ENCODE data around the gene CD101.

The CD101 gene

GRCh38 chr1:117001254-117001927 lies at the start of gene CD101:
TSS of gene CD101 (plus strand) at chr1:117001760. CDS start at chr1:117001818, 58 bp downstream.
- no peak within 1 kb of the TSS for H3K4me3 ChIP-seq (ENCODE audit: low read depth, low read length)
- DNase-seq (ENCODE audit: low read depth), result no peak

GRCh38 chr1:116952738-116953275 lies 48.8 kb upstream of the CD101 start:
- no peak for DNase-seq (ENCODE audit: low read depth)
- no peak for TF ChIP-seq CTCF (conservative IDR thresholded peaks at IDR 0.05; ENCODE audit: low read depth, low read length)
- no peak overlapping the region for H3K4me3 ChIP-seq (ENCODE audit: low read depth, low read length)

More at GRCh38 chr1:117001254-117001927, at the start of gene CD101:
- no peak for TF ChIP-seq CTCF (conservative IDR thresholded peaks at IDR 0.05; ENCODE audit: low read depth, low read length)

- H3K4me3 ChIP-seq (ENCODE audit: low read depth, low read length), result no peak overlapping the region
- DNase-seq (ENCODE audit: low read depth), result no peak
- TF ChIP-seq CTCF (conservative IDR thresholded peaks at IDR 0.05; ENCODE audit: low read depth, low read length), result no peak
These were observed 47.1 kb upstream of the CD101 start for GRCh38 chr1:116954440-116954839.

- TF ChIP-seq CTCF (conservative IDR thresholded peaks at IDR 0.05; ENCODE audit: low read depth, low read length), result no peak
- H3K4me3 ChIP-seq (ENCODE audit: low read depth, low read length), result no peak overlapping the region
- no peak for DNase-seq (ENCODE audit: low read depth)
These were observed 45.2 kb upstream of the CD101 start for GRCh38 chr1:116956378-116956777.

- no peak overlapping the region for H3K4me3 ChIP-seq (ENCODE audit: low read depth, low read length)
- TF ChIP-seq CTCF (conservative IDR thresholded peaks at IDR 0.05; ENCODE audit: low read depth, low read length), result no peak
- DNase-seq (ENCODE audit: low read depth), result no peak
These were observed 43.9 kb upstream of the CD101 start for GRCh38 chr1:116957646-116958045.

- no peak overlapping the region for H3K4me3 ChIP-seq (ENCODE audit: low read depth, low read length)
- no peak for DNase-seq (ENCODE audit: low read depth)
- no peak for TF ChIP-seq CTCF (conservative IDR thresholded peaks at IDR 0.05; ENCODE audit: low read depth, low read length)
These were observed 43.5 kb upstream of the CD101 start for GRCh38 chr1:116958110-116958509.

GRCh38 chr1:116958977-116959376 lies 42.6 kb upstream of the CD101 start:
- DNase-seq (ENCODE audit: low read depth), result peak; percentile 2
- TF ChIP-seq CTCF (conservative IDR thresholded peaks at IDR 0.05; ENCODE audit: low read depth, low read length), result no peak
- H3K4me3 ChIP-seq (ENCODE audit: low read depth, low read length), result no peak overlapping the region
